H1 (cell line): ENCODE results near the gene PGD. TPM values are rescaled to one million over a fixed set of nuclear protein-coding genes. Genes with fewer than 3 reads are reported as not detected.

Experiments used
- CTCF ChIA-PET: fragments of 300-600 bp; sonication (Branson Sonifier 250); formaldehyde crosslinking; loops from one replicate; lab custom pipeline; 2021; ENCODE audit not compliant: partially characterized antibody; lab: Charles Lee
- POLR2A ChIA-PET: fragments of 300-600 bp; sonication (Branson Sonifier 250); formaldehyde crosslinking; loops from one replicate; lab custom pipeline; 2021; ENCODE audit warnings: inconsistent platforms; ENCODE audit not compliant: partially characterized antibody; lab: Charles Lee
- DNase-seq, 2 experiments: peaks; one replicate each; pipeline versions ENCODE4 v3.0.0 to v3.0.0-alpha.2; 2010 to 2022; ENCODE audit warnings: low spot score in 2 of 2, low read depth in 1 of 2, mixed read lengths in 1 of 2
- FAIRE-seq: peaks from 2 replicates; lab custom pipeline; 2011; peaks lifted over from hg19 to GRCh38; lab: Jason Lieb, UNC
- H2AFZ ChIP-seq: 2 replicates; pipeline ENCODE4 v1.8.1; 2012; ENCODE audit warnings: low read length, inconsistent platforms
- H2AK5ac ChIP-seq: 2 replicates; pipeline ENCODE4 v1.6.1; 2013; ENCODE audit warnings: low read depth, low read length
- H2BK120ac ChIP-seq: replicated peaks from 2 replicates; pipeline ENCODE3; 2013; ENCODE audit warnings: low read depth, low read length, inconsistent platforms
- H2BK12ac ChIP-seq: 2 replicates; pipeline ENCODE4 v1.6.1; 2013; ENCODE audit warnings: low read depth, low read length
- H2BK15ac ChIP-seq: 2 replicates; pipeline ENCODE4 v1.6.1; 2013; ENCODE audit warnings: low read length
- H2BK20ac ChIP-seq: 2 replicates; pipeline ENCODE4 v1.6.1; 2013; ENCODE audit warnings: low read length
- H2BK5ac ChIP-seq: 2 replicates; pipeline ENCODE4 v1.6.1; 2013; ENCODE audit warnings: low read depth, low read length
- H3K14ac ChIP-seq: 2 replicates; pipeline ENCODE4 v1.6.1; 2013; ENCODE audit warnings: inconsistent platforms; ENCODE audit not compliant: insufficient read length
- H3K18ac ChIP-seq: 2 replicates; pipeline ENCODE4 v1.6.1; 2013; ENCODE audit warnings: low read length; ENCODE audit errors: extremely low read depth
- H3K23ac ChIP-seq: 2 replicates; pipeline ENCODE4 v1.6.1; 2013; ENCODE audit warnings: inconsistent platforms; ENCODE audit not compliant: insufficient read length
- H3K23me2 ChIP-seq: 2 replicates; pipeline ENCODE4 v1.6.1; 2013; ENCODE audit warnings: low read depth, low read length
- H3K27ac ChIP-seq: 2 replicates; pipeline ENCODE4 v1.6.1; 2011; ENCODE audit warnings: low read depth, low read length, inconsistent platforms
- H3K27me3 ChIP-seq, 4 experiments: replicated peaks in 1 of 4; 1 replicate in 1 of 4; 2 replicates in 3 of 4; pipeline versions ENCODE4 v1.6.1 to v1.8.1; 2011 to 2013; ENCODE audit warnings: low read length in 3 of 4, mild to moderate bottlenecking in 3 of 4, inconsistent platforms in 2 of 4, mixed read lengths in 2 of 4, moderate library complexity in 1 of 4; ENCODE audit not compliant: control insufficient read depth in 3 of 4, insufficient read depth in 3 of 4; ENCODE audit errors: extremely low read depth in 1 of 4
- H3K36me3 ChIP-seq, 4 experiments: 2 replicates each; pipeline versions ENCODE4 v1.6.1 to v1.8.1; 2011 to 2013; ENCODE audit warnings: mild to moderate bottlenecking in 4 of 4, low read length in 3 of 4, moderate library complexity in 2 of 4, control low read depth in 1 of 4, inconsistent platforms in 1 of 4; ENCODE audit not compliant: insufficient read depth in 4 of 4, control insufficient read depth in 2 of 4
- H3K4ac ChIP-seq: replicated peaks from 2 replicates; pipeline ENCODE3; 2013; ENCODE audit warnings: low read length, low read depth, mixed read lengths, inconsistent platforms; ENCODE audit not compliant: insufficient read length
- H3K4me1 ChIP-seq, 4 experiments: replicated peaks in 1 of 4; 1 replicate in 1 of 4; 2 replicates in 3 of 4; pipeline versions ENCODE4 v1.6.1 to v1.8.1; 2011 to 2013; ENCODE audit warnings: low read length in 3 of 4, inconsistent platforms in 2 of 4, mixed read lengths in 1 of 4; ENCODE audit not compliant: insufficient read depth in 4 of 4, control insufficient read depth in 3 of 4
- H3K4me2 ChIP-seq, 2 experiments: 2 replicates each; pipeline versions ENCODE4 v1.6.1 to v1.8.1; 2011 to 2013; ENCODE audit warnings: low read depth in 2 of 2, low read length in 2 of 2, control low read depth in 1 of 2, inconsistent platforms in 1 of 2, mild to moderate bottlenecking in 1 of 2; ENCODE audit not compliant: insufficient read depth in 1 of 2
- H3K4me3 ChIP-seq, 4 experiments: fragments of 200-600, 300-600 bp in 1 of 4; sonication (generic), shearing (Covaris generic), sonication (Bioruptor Twin) in 1 of 4; 2 replicates each; pipeline versions ENCODE4 v1.5.1 to v1.8.1; 2011 to 2016; ENCODE audit warnings: low read length in 4 of 4, low read depth in 3 of 4, control low read depth in 2 of 4, inconsistent platforms in 2 of 4, mild to moderate bottlenecking in 2 of 4, mixed read lengths in 1 of 4, moderate library complexity in 1 of 4; ENCODE audit not compliant: insufficient read depth in 2 of 4; ENCODE audit errors: extremely low read depth in 1 of 4
- H3K56ac ChIP-seq: replicated peaks from 2 replicates; pipeline ENCODE3; 2013; ENCODE audit warnings: low read depth, mild to moderate bottlenecking, mixed read lengths, low read length, inconsistent platforms; ENCODE audit not compliant: insufficient read length
- H3K79me1 ChIP-seq: 2 replicates; pipeline ENCODE4 v1.6.1; 2013; ENCODE audit warnings: low read depth, low read length, control low read depth
- H3K79me2 ChIP-seq, 2 experiments: 2 replicates each; pipeline versions ENCODE4 v1.6.1 to v1.8.1; 2012 to 2013; ENCODE audit warnings: low read length in 2 of 2, mild to moderate bottlenecking in 2 of 2, inconsistent platforms in 1 of 2; ENCODE audit not compliant: insufficient read depth in 2 of 2, control insufficient read depth in 1 of 2
- H3K9ac ChIP-seq, 4 experiments: replicated peaks in 1 of 4; 1 replicate in 1 of 4; 2 replicates in 3 of 4; pipeline versions ENCODE4 v1.6.1 to v1.8.1; 2011 to 2013; ENCODE audit warnings: low read depth in 3 of 4, low read length in 3 of 4, control low read depth in 2 of 4, mild to moderate bottlenecking in 2 of 4, moderate library complexity in 2 of 4, inconsistent platforms in 1 of 4; ENCODE audit errors: extremely low read depth in 1 of 4
- H3K9me3 ChIP-seq, 2 experiments: 2 replicates each; pipeline versions ENCODE4 v1.6.1 to v1.8.1; 2012 to 2013; ENCODE audit warnings: mild to moderate bottlenecking in 2 of 2, moderate library complexity in 2 of 2, control low read depth in 1 of 2, inconsistent platforms in 1 of 2, low read depth in 1 of 2, low read length in 1 of 2, mixed read lengths in 1 of 2; ENCODE audit not compliant: insufficient read depth in 2 of 2
- H4K20me1 ChIP-seq, 2 experiments: replicated peaks in 1 of 2; 2 replicates each; pipeline versions ENCODE3 to v1.8.1; 2011 to 2013; ENCODE audit warnings: inconsistent platforms in 2 of 2, low read length in 2 of 2, mild to moderate bottlenecking in 1 of 2; ENCODE audit not compliant: insufficient read depth in 2 of 2, control insufficient read depth in 1 of 2
- H4K5ac ChIP-seq: 2 replicates; pipeline ENCODE4 v1.6.1; 2013; ENCODE audit warnings: low read length, low read depth, mixed read lengths, inconsistent platforms; ENCODE audit not compliant: insufficient read length
- H4K8ac ChIP-seq: 2 replicates; pipeline ENCODE4 v1.8.0; 2013; ENCODE audit warnings: mild to moderate bottlenecking, moderate library complexity, low read length, inconsistent platforms; ENCODE audit not compliant: insufficient read depth; ENCODE audit errors: extremely low read depth
- H4K91ac ChIP-seq: replicated peaks from 2 replicates; pipeline ENCODE3; 2013; ENCODE audit warnings: low read length, mixed read lengths, inconsistent platforms; ENCODE audit not compliant: insufficient read length
- EGR1 ChIP-seq: IDR thresholded peaks from 2 replicates; pipeline ENCODE4 v1.6.1; 2011; ENCODE audit warnings: low read depth, low read length, borderline replicate concordance
- HDAC2 ChIP-seq, 2 experiments: fragments of 300-600 bp in 1 of 2; sonication (generic) in 1 of 2; IDR thresholded peaks; 2 replicates each; pipeline ENCODE4 v1.6.1; 2011 to 2012; ENCODE audit warnings: low read depth in 2 of 2, low read length in 2 of 2, mild to moderate bottlenecking in 2 of 2, moderate library complexity in 2 of 2, borderline replicate concordance in 1 of 2, inconsistent platforms in 1 of 2
- KDM4A ChIP-seq: IDR thresholded peaks from one replicate; pipeline ENCODE4 v1.7.1; 2012; ENCODE audit warnings: low read depth, mild to moderate bottlenecking, moderate library complexity, low read length, inconsistent platforms; ENCODE audit not compliant: severe bottlenecking
- POLR2AphosphoS5 ChIP-seq: IDR thresholded peaks from 2 replicates; pipeline ENCODE4 v1.6.1; 2011; ENCODE audit warnings: low read depth, low read length
- RFX5 ChIP-seq: IDR thresholded peaks from 2 replicates; pipeline ENCODE4 v1.6.1; 2011; ENCODE audit warnings: low read depth, low read length, improper control_type of control experiment, borderline replicate concordance
- RNF2 ChIP-seq: fragments of 200-900, 300-1000 bp; sonication (generic); IDR thresholded peaks from 2 replicates; pipeline ENCODE4 v1.7.1; 2016; ENCODE audit warnings: borderline replicate concordance, low read depth, mild to moderate bottlenecking, antibody characterized with exemption, low read length; ENCODE audit not compliant: poor library complexity, severe bottlenecking; ENCODE audit errors: missing control alignments
- SIN3A ChIP-seq, 2 experiments: IDR thresholded peaks in 1 of 2; conservative IDR thresholded peaks in 1 of 2; 2 replicates each; pipeline ENCODE4 v1.6.1; 2011 to 2012; ENCODE audit warnings: low read length in 2 of 2, improper control_type of control experiment in 1 of 2, low read depth in 1 of 2, mild to moderate bottlenecking in 1 of 2
- SIRT6 ChIP-seq: IDR thresholded peaks from one replicate; pipeline ENCODE4 v1.7.1; 2012; ENCODE audit warnings: low read length, inconsistent platforms
- YY1 ChIP-seq: IDR thresholded peaks from 2 replicates; pipeline ENCODE4 v1.6.1; 2011; ENCODE audit warnings: low read depth, mild to moderate bottlenecking, low read length
- WGBS, 2 experiments: shearing (Covaris generic) in 1 of 2; methylation state at CpG; one replicate each; pipeline versions ENCODE4 v1.1.6 to v1.1.7; 2013 to 2015; ENCODE audit warnings: low lambda C conversion rate in 2 of 2, mixed read lengths in 2 of 2, inconsistent platforms in 1 of 2, low coverage in 1 of 2, missing lambda C conversion rate in 1 of 2; ENCODE audit not compliant: insufficient replicate concordance in 2 of 2, insufficient coverage in 1 of 2, insufficient read length in 1 of 2; ENCODE audit errors: extremely low coverage in 1 of 2, missing lambda C conversion rate in 1 of 2; 5-methylcytosine and 5-hydroxymethylcytosine counted together
- polyA plus RNA-seq, 7 experiments: library from polyadenylated mRNA; depleted of rRNA in 3 of 7; stranded (reverse) in 5 of 7; unstranded in 2 of 7; fragments of >200 nt in 5 of 7; fragments of 200-250 nt in 2 of 7; gene quantifications; 1 replicate in 5 of 7; 2 replicates in 1 of 7; 4 replicates in 1 of 7; pipeline versions ENCODE4 v1.2.1 to v1.2.3, GENCODE V29; 2011 to 2013; ENCODE audit warnings: missing spikeins in 2 of 7, mixed read lengths in 2 of 7
- total RNA-seq: library from RNA; stranded (reverse); fragmentation: NEBNext Ultra II Directional; extraction: Animal tissue kit (Norgen Biotek cat#: 25700); gene quantifications from 2 replicates; pipeline ENCODE4 v1.2.1, GENCODE V29; 2021

Gene PGD
- total and polyA plus RNA-seq, 2 of the 8 experiments (the other 6 are each of a cell fraction or from before 2014, with no cell fraction given): 191 to 331 TPM

- H3K23me2 ChIP-seq: no peaks in the 10 kb centered on the region
- DNase-seq: no peak
- H3K18ac ChIP-seq: no peak overlapping the region
- no peak overlapping the region for H2BK5ac ChIP-seq
- no peak overlapping the region for H2BK15ac ChIP-seq
- H3K9ac ChIP-seq: no peak overlapping the region
- no peaks in the 10 kb centered on the region; the same call in 1 of the 2 replicates for H3K79me1 ChIP-seq
- no peak overlapping the region for H3K4me3 ChIP-seq
- no peak overlapping the region for H4K8ac ChIP-seq
- no peak overlapping the region for H2BK120ac ChIP-seq
- no peak for FAIRE-seq
- no peaks in the 10 kb centered on the region for H3K27me3 ChIP-seq
- ChIA-PET POLR2A (interaction anchor here (0.7 to 1.5 kb wide), 3 partner anchors 18 to 34 kb away, joined by 3 to 6 read pairs (median 5); partner anchors contain the start of gene PGD), CTCF (interaction anchor here (1.3 kb wide), 1 partner anchor 19 kb away, joined by 3 read pairs; the partner anchor contains the start of gene PGD)
- no peak overlapping the region for H2AK5ac ChIP-seq
- no peak overlapping the region for H3K27ac ChIP-seq
- no peak overlapping the region for H3K14ac ChIP-seq
- WGBS, 2 experiments: 89% methylated on average over 5 of the region's 5 CpGs; no CpG with 5 or more reads in 1 of the 2 experiments
- no peak overlapping the region for H2BK20ac ChIP-seq
- no peak overlapping the region for H3K4ac ChIP-seq
- no peaks in the 10 kb centered on the region for H4K20me1 ChIP-seq
- no peak overlapping the region for H4K91ac ChIP-seq
- no peak for TF ChIP-seq HDAC2 (IDR thresholded peaks at IDR 0.05; ENCODE audit: borderline replicate concordance in 1 of 2, low read depth in 2 of 2, low read length in 2 of 2)
- TF ChIP-seq POLR2AphosphoS5: no peak
- no peak for TF ChIP-seq KDM4A
- TF ChIP-seq SIRT6: no peak
- no peak for TF ChIP-seq YY1
- no peak for TF ChIP-seq SIN3A (conservative IDR thresholded peaks at IDR 0.05 in 1 of 2, IDR thresholded peaks at IDR 0.05 in 1 of 2; ENCODE audit: low read depth in 1 of 2, low read length in 2 of 2)
- TF ChIP-seq EGR1: no peak
- TF ChIP-seq RNF2: no peak
- TF ChIP-seq RFX5: no peak
- H3K23ac ChIP-seq: no peak overlapping the region
- H3K9me3 ChIP-seq: no peaks in the 10 kb centered on the region
- no peak overlapping the region for H3K4me2 ChIP-seq
- no peaks in the 10 kb centered on the region for H3K4me1 ChIP-seq
- H3K79me2 ChIP-seq: no peaks in the 10 kb centered on the region
- no peak overlapping the region for H2AFZ ChIP-seq
- H4K5ac ChIP-seq: no peak overlapping the region
- H3K56ac ChIP-seq: no peak overlapping the region
- H2BK12ac ChIP-seq: no peak overlapping the region
- peaks cover 7 to 21% (median 15%) of the 10 kb centered on the region in 4 experiments; a peak in 5 of 8 replicates for H3K36me3 ChIP-seq
These were observed 18.1 kb upstream of the PGD start for GRCh38 chr1:10380594-10381275.
